HG03432 (cell line): ENCODE results near the gene AKT2.

ENCODE experiments used
- ATAC-seq: cut with Tn5 transposase; IDR thresholded peaks from one replicate; pipeline ENCODE4 v1.9.1; 2021; ENCODE audit warnings: mild to moderate bottlenecking, moderate library complexity; ENCODE audit not compliant: unreplicated experiment

Gene AKT2

GRCh38 chr19:40302224-40303011 lies 17.3 kb upstream of the AKT2 start:
- ATAC-seq = no peak

GRCh38 chr19:40300668-40301067 lies 15.5 kb upstream of the AKT2 start:
- ATAC-seq = no peak

GRCh38 chr19:40298026-40298425 lies 12.9 kb upstream of the AKT2 start:
- ATAC-seq = no peak

GRCh38 chr19:40294560-40294959 lies 9.4 kb upstream of the AKT2 start:
- no peak for ATAC-seq

- no peak for ATAC-seq
Observed at GRCh38 chr19:40286971-40287421, 1.9 kb upstream of the AKT2 start.

GRCh38 chr19:40286235-40286970 lies 1.3 kb upstream of the AKT2 start:
- ATAC-seq = no peak

GRCh38 chr19:40285353-40286234 lies 449 bp upstream of the AKT2 start:
- peak; percentile 79 for ATAC-seq

GRCh38 chr19:40284251-40284500 lies 969 bp downstream of the AKT2 start:
- ATAC-seq = no peak

- no peak for ATAC-seq
Observed at GRCh38 chr19:40283414-40284250, 1.5 kb downstream of the AKT2 start.

GRCh38 chr19:40282920-40283319 lies 2.2 kb downstream of the AKT2 start:
- no peak for ATAC-seq

- ATAC-seq = no peak
Observed at GRCh38 chr19:40282209-40282580, 3.0 kb downstream of the AKT2 start.

- no peak for ATAC-seq
Observed at GRCh38 chr19:40281381-40282208, 3.5 kb downstream of the AKT2 start.

GRCh38 chr19:40280608-40281221 lies 4.4 kb downstream of the AKT2 start:
- ATAC-seq = no peak

- no peak for ATAC-seq
Observed at GRCh38 chr19:40279761-40280607, 5.2 kb downstream of the AKT2 start.

- no peak for ATAC-seq
Observed at GRCh38 chr19:40279120-40279551, 6.0 kb downstream of the AKT2 start.

- no peak for ATAC-seq
Observed at GRCh38 chr19:40278361-40279035, 6.6 kb downstream of the AKT2 start.

GRCh38 chr19:40277356-40278059 lies 7.6 kb downstream of the AKT2 start:
- ATAC-seq = no peak
